DND-41 (cell line): ENCODE results near the gene DNAJC2.
"Not testable (repeated sequence)": the region's sequence is repeated elsewhere in the genome, so short reads cannot be mapped to it uniquely, and the experiment has no call there.

Experiments used
- ATAC-seq: fragments of 200-7000 bp; cut with Tn5 transposase; 3 replicates; pipeline ENCODE4 v1.9.1; 2021; ENCODE audit warnings: low read depth; ENCODE audit not compliant: insufficient read depth
- DNase-seq: peaks from one replicate; pipeline ENCODE4 v3.0.0-alpha.2; 2020
- H2AFZ ChIP-seq: 2 replicates; pipeline ENCODE4 v1.6.0; 2012; ENCODE audit warnings: low read depth, low read length
- H3K27ac ChIP-seq: 2 replicates; pipeline ENCODE4 v1.5.1; 2012; ENCODE audit warnings: low read length, inconsistent platforms
- H3K27me3 ChIP-seq: fragments of 200-600 bp; sonication (generic); 2 replicates; pipeline ENCODE4 v1.6.0; 2012; ENCODE audit warnings: low read length, mild to moderate bottlenecking, inconsistent platforms; ENCODE audit not compliant: insufficient read depth, poor library complexity
- H3K36me3 ChIP-seq: 2 replicates; pipeline ENCODE4 v1.5.1; 2012; ENCODE audit warnings: low read length, inconsistent platforms; ENCODE audit not compliant: insufficient read depth
- H3K4me1 ChIP-seq: 2 replicates; pipeline ENCODE4 v1.5.1; 2012; ENCODE audit warnings: mild to moderate bottlenecking, low read length; ENCODE audit not compliant: insufficient read depth
- H3K4me2 ChIP-seq: 2 replicates; pipeline ENCODE4 v1.6.0; 2012; ENCODE audit warnings: mild to moderate bottlenecking, moderate library complexity, low read length, inconsistent platforms; ENCODE audit not compliant: insufficient read depth
- H3K4me3 ChIP-seq, 2 experiments: fragments of 200-600 bp in 1 of 2; shearing (Covaris generic) in 1 of 2; 2 replicates each; pipeline ENCODE4 v1.5.1; 2012 to 2016; ENCODE audit warnings: inconsistent platforms in 2 of 2, low read length in 2 of 2, mild to moderate bottlenecking in 2 of 2, low read depth in 1 of 2, moderate library complexity in 1 of 2
- H3K79me2 ChIP-seq: 2 replicates; pipeline ENCODE4 v1.6.0; 2012; ENCODE audit warnings: low read length, inconsistent platforms; ENCODE audit not compliant: insufficient read depth
- H3K9ac ChIP-seq: 2 replicates; pipeline ENCODE4 v1.6.0; 2012; ENCODE audit warnings: low read depth, mild to moderate bottlenecking, inconsistent platforms, low read length, moderate library complexity
- H3K9me3 ChIP-seq: 2 replicates; pipeline ENCODE4 v1.5.1; 2012; ENCODE audit warnings: low read length, moderate library complexity, mild to moderate bottlenecking, inconsistent platforms; ENCODE audit not compliant: insufficient read depth, severe bottlenecking
- H4K20me1 ChIP-seq: 2 replicates; pipeline ENCODE4 v1.6.0; 2012; ENCODE audit warnings: low read length; ENCODE audit not compliant: insufficient read depth
- CTCF ChIP-seq: IDR thresholded peaks from 2 replicates; pipeline ENCODE4 v1.5.1; 2012; ENCODE audit warnings: borderline replicate concordance, low read length, moderate library complexity, mild to moderate bottlenecking; ENCODE audit not compliant: poor library complexity, severe bottlenecking; ENCODE audit errors: extremely low read depth
- EZH2 ChIP-seq: IDR thresholded peaks from 3 replicates; pipeline ENCODE4 v1.6.1; 2012; ENCODE audit warnings: borderline replicate concordance, low read depth, mild to moderate bottlenecking, moderate library complexity, low read length, inconsistent platforms; ENCODE audit not compliant: severe bottlenecking

DNAJC2 gene

GRCh38 chr7:103293526-103293925 is 51.0 kb downstream of the DNAJC2 start:
- no peak overlapping the region for H3K27ac ChIP-seq
- H3K79me2 ChIP-seq, result peaks cover 13% of the 10 kb centered on the region
- H2AFZ ChIP-seq, result no peak overlapping the region
- no peaks in the 10 kb centered on the region for H3K27me3 ChIP-seq
- H3K9ac ChIP-seq, result no peak overlapping the region
- H4K20me1 ChIP-seq, result no peaks in the 10 kb centered on the region
- TF ChIP-seq EZH2, result no peak
- no peak for TF ChIP-seq CTCF
- peaks cover 1% of the 10 kb centered on the region; the same call in 1 of the 2 replicates for H3K36me3 ChIP-seq
- ATAC-seq (no peak), DNase-seq (no peak)
- H3K4me1 ChIP-seq, result peaks cover 12% of the 10 kb centered on the region
- H3K4me3 ChIP-seq, result no peak overlapping the region
- H3K9me3 ChIP-seq, result no peaks in the 10 kb centered on the region
- H3K4me2 ChIP-seq, result no peak overlapping the region

GRCh38 chr7:103292122-103292521 is 52.4 kb downstream of the DNAJC2 start:
- no peaks in the 10 kb centered on the region for H3K27me3 ChIP-seq
- no peak for DNase-seq
- no peak overlapping the region for H3K27ac ChIP-seq
- ATAC-seq, result no peak
- no peak overlapping the region for H2AFZ ChIP-seq
- no peak for TF ChIP-seq CTCF
- no peak for TF ChIP-seq EZH2
- no peaks in the 10 kb centered on the region for H3K9me3 ChIP-seq
- H3K9ac ChIP-seq, result no peak overlapping the region
- H3K4me2 ChIP-seq, result no peak overlapping the region
- H3K79me2 ChIP-seq, result no peaks in the 10 kb centered on the region
- H3K4me1 ChIP-seq, result peaks cover 6% of the 10 kb centered on the region
- H3K36me3 ChIP-seq, result no peaks in the 10 kb centered on the region
- no peaks in the 10 kb centered on the region for H4K20me1 ChIP-seq
- no peak overlapping the region for H3K4me3 ChIP-seq

DNA sequence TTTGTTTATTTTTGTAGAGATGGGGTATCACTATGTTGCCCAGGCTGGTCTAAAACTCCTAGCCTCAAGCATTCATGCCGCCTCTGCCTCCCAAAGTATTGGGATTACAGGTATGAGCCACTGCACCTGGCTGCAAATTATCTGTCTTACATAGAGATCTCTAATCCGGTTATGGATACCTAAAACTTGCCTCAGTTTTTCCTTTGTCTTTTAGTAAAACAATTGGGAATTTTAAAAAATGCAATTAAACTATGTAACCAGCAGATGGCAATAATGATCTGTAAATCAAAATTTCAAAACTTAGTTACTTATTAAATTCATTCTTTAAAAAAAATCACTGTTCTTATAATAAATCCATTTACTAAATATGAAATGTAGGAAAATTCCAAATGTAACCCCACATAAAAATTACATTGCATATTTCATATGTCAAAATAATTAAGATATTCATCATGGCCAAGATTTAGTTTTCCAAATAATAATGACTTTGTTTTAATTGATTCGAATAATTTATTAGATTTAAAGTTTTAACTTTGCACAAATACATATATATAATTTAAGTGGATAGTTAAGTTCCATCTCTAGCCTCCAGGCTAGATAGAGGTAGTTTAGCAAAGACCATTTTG is 61.7 kb downstream of the DNAJC2 start:
- DNase-seq, H3K9me3 ChIP-seq, H3K9ac ChIP-seq, H3K4me2 ChIP-seq, H3K27me3 ChIP-seq, H3K4me3 ChIP-seq, ATAC-seq, H4K20me1 ChIP-seq, H3K36me3 ChIP-seq, H2AFZ ChIP-seq, H3K27ac ChIP-seq: not testable (repeated sequence)
- Histone ChIP-seq H3K4me1 (peaks cover 19% of the 10 kb centered on the region), H3K79me2 (peaks cover 18% of the 10 kb centered on the region)

- not testable (repeated sequence) for ATAC-seq, DNase-seq
These were observed 63.8 kb downstream of the DNAJC2 start for GRCh38 chr7:103280803-103281155.

DNA sequence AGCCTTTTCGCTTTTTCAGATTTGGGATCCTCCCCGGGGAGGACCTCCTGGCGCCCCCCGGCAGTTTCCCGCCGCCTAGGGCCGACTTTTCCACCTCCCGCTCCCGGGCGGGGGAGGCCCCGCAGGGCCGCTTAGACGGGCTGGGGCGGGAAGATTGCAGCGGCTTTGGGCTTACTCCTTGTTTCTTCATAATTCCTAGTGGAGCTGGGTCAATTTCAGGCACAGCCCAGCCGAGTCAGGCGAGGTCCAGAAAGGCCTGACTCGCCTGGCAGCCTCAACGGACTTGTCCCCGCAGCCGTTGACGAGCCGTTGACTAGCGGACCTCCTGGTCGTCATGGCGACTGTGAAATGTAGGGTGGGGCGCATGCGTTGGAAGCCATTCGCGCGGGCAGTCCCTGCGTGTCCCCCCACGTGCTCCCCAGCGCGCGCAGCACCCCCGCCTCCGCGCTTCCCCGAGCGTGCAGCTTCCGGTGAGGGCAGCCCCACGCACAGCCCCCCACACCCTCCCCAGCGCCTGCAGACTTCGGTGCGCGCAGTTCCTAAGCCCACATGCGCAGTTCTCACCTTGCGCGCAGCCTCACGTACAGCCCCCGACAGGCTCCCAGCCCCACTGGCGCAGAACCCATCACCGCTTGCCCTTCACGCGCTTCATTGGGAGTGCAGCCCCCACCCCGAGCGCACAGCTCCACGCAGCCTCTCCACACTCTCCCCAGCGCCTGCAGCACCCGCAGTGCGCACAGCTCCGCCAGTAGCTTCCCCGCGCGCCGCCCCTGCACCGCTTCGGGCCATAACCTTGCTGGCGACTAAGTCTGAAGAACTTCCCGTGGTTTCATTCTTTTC is 64.4 kb downstream of the DNAJC2 start:
- H3K36me3 ChIP-seq, H3K9me3 ChIP-seq, H4K20me1 ChIP-seq, H3K27me3 ChIP-seq: not testable (repeated sequence)
- Histone ChIP-seq H2AFZ (peak overlapping the region; percentile 90), H3K27ac (peak overlapping the region; percentile 93), H3K4me3 (peak overlapping the region; percentile 83 to 94), H3K9ac (peak overlapping the region; percentile 90), H3K4me2 (peak overlapping the region; percentile 77), H3K4me1 (peaks cover 23% of the 10 kb centered on the region), H3K79me2 (peaks cover 22% of the 10 kb centered on the region)
- peak; percentile 90 for ATAC-seq
- DNase-seq, result peak; percentile 93

More at GRCh38 chr7:103280803-103281155, 63.8 kb downstream of the DNAJC2 start:
- H3K9me3 ChIP-seq, H3K36me3 ChIP-seq, H4K20me1 ChIP-seq, H3K27me3 ChIP-seq: not testable (repeated sequence)
- H3K9ac ChIP-seq, result peak overlapping the region; percentile 90
- H3K79me2 ChIP-seq, result peaks cover 22% of the 10 kb centered on the region
- peak overlapping the region; percentile 83 to 94; a peak in 3 of 4 replicates for H3K4me3 ChIP-seq
- peak overlapping the region; percentile 77 for H3K4me2 ChIP-seq
- H3K27ac ChIP-seq, result peak overlapping the region; percentile 93
- H3K4me1 ChIP-seq, result peaks cover 23% of the 10 kb centered on the region
- peak overlapping the region; percentile 90 for H2AFZ ChIP-seq

DNA sequence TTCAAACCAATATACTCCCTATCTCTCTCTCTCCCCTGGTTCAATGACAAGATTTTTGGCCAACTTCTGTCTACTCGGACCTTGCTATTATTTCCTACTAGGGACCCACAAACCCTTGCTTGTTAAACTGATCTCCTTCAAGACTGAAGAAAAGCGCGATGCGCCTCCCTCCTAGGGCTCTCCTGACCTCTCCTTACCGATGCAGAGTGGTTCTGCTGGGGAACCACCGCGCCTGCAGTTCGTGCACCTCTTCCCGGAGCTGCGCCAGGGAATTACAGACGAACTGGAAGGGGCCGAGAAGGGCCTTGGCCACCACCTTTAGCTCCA is 65.0 kb downstream of the DNAJC2 start:
- Histone ChIP-seq H3K9ac (peak overlapping the region; percentile 90), H3K4me3 (peak overlapping the region; percentile 83 to 94), H3K27ac (peak overlapping the region; percentile 93), H3K36me3 (peaks cover 10% of the 10 kb centered on the region; the same call in 1 of the 2 replicates), H3K79me2 (peaks cover 22% of the 10 kb centered on the region), H3K4me1 (peaks cover 23% of the 10 kb centered on the region), H3K4me2 (peak overlapping the region; percentile 77), H2AFZ (peak overlapping the region; percentile 90)
- H4K20me1 ChIP-seq, H3K27me3 ChIP-seq, DNase-seq, H3K9me3 ChIP-seq: not testable (repeated sequence)
- peak; percentile 47 for ATAC-seq
